Bronchial epithelial cell (primary cell): ENCODE results near the gene TMEM178B. TPM values are rescaled to one million over a fixed set of nuclear protein-coding genes. Genes with fewer than 3 reads are reported as not detected.

ENCODE experiments used
- DNase-seq: peaks from one replicate; pipeline ENCODE4 v3.0.0-alpha.2; 2010; ENCODE audit warnings: low read depth
- FAIRE-seq: peaks from 2 replicates; lab custom pipeline; 2011; peaks lifted over from hg19 to GRCh38; lab: Jason Lieb, UNC
- H3K27me3 ChIP-seq: 2 replicates; pipeline ENCODE4 v1.5.1; 2011; ENCODE audit warnings: low read length; ENCODE audit not compliant: control insufficient read depth, insufficient read depth
- H3K36me3 ChIP-seq: 2 replicates; pipeline ENCODE4 v1.5.1; 2011; ENCODE audit warnings: low read length; ENCODE audit not compliant: control insufficient read depth, insufficient read depth
- H3K4me3 ChIP-seq: 2 replicates; pipeline ENCODE4 v1.5.1; 2011; ENCODE audit warnings: mild to moderate bottlenecking, low read depth, low read length, control low read depth
- CTCF ChIP-seq: IDR thresholded peaks from 2 replicates; pipeline ENCODE4 v1.5.1; 2011; ENCODE audit warnings: mild to moderate bottlenecking, moderate library complexity, low read length, control low read depth, inconsistent platforms; ENCODE audit not compliant: insufficient read depth, severe bottlenecking
- total RNA-seq: library from RNA; depleted of rRNA; stranded (reverse); fragments of >200 nt; gene quantifications from 2 replicates; pipeline ENCODE4 v1.2.1, GENCODE V29; 2014

Gene TMEM178B
- total RNA-seq, 1 donor from 2014 or later, result under 0.01 TPM

GRCh38 chr7:141262101-141263090, 188.5 kb downstream of the TMEM178B start:
- H3K36me3 ChIP-seq, result no peaks in the 10 kb centered on the region
- FAIRE-seq, result no peak
- no peak overlapping the region for H3K4me3 ChIP-seq
- DNase-seq, result no peak
- no peaks in the 10 kb centered on the region for H3K27me3 ChIP-seq
- no peak for TF ChIP-seq CTCF

GRCh38 chr7:141263508-141263907, 189.6 kb downstream of the TMEM178B start:
- TF ChIP-seq CTCF, result no peak
- Histone ChIP-seq H3K4me3 (no peak overlapping the region), H3K36me3 (no peaks in the 10 kb centered on the region), H3K27me3 (no peaks in the 10 kb centered on the region)
- FAIRE-seq, result no peak
- no peak for DNase-seq

- no peak for DNase-seq
- no peak for FAIRE-seq
- TF ChIP-seq CTCF, result no peak
- Histone ChIP-seq H3K27me3 (no peaks in the 10 kb centered on the region), H3K4me3 (no peak overlapping the region), H3K36me3 (no peaks in the 10 kb centered on the region)
These were observed 190.1 kb downstream of the TMEM178B start for GRCh38 chr7:141263983-141264382.

- DNase-seq, result no peak
- no peak for FAIRE-seq
- no peak for TF ChIP-seq CTCF
- Histone ChIP-seq H3K36me3 (no peaks in the 10 kb centered on the region), H3K27me3 (no peaks in the 10 kb centered on the region), H3K4me3 (no peak overlapping the region)
These were observed 190.6 kb downstream of the TMEM178B start for GRCh38 chr7:141264511-141264910.

GRCh38 chr7:141265668-141266067, 191.8 kb downstream of the TMEM178B start:
- DNase-seq, result no peak
- Histone ChIP-seq H3K36me3 (no peaks in the 10 kb centered on the region), H3K27me3 (no peaks in the 10 kb centered on the region), H3K4me3 (no peak overlapping the region)
- TF ChIP-seq CTCF, result no peak
- no peak for FAIRE-seq
